Osteocyte (in vitro differentiated cells): ENCODE data around the gene SBNO1. TPM values are rescaled to one million over a fixed set of nuclear protein-coding genes. Genes with fewer than 3 reads are reported as not detected.

Experiments used
- DNase-seq: peaks from one replicate; pipeline ENCODE4 v3.0.0; 2021; ENCODE audit warnings: mixed read lengths; ENCODE audit not compliant: unreplicated experiment; ENCODE audit errors: extremely low spot score
- H3K27ac Mint-ChIP-seq: one replicate; pipeline ENCODE4 v1.8.0; 2021; ENCODE audit warnings: mild to moderate bottlenecking, mixed read lengths; ENCODE audit not compliant: unreplicated experiment
- H3K27me3 Mint-ChIP-seq: one replicate; pipeline ENCODE4 v1.8.0; 2021; ENCODE audit warnings: mixed read lengths; ENCODE audit not compliant: unreplicated experiment
- H3K36me3 Mint-ChIP-seq: one replicate; pipeline ENCODE4 v1.8.0; 2021; ENCODE audit warnings: mixed read lengths; ENCODE audit not compliant: unreplicated experiment
- H3K4me1 Mint-ChIP-seq: one replicate; pipeline ENCODE4 v1.8.0; 2021; ENCODE audit warnings: mixed read lengths; ENCODE audit not compliant: unreplicated experiment
- H3K4me3 Mint-ChIP-seq: one replicate; pipeline ENCODE4 v1.8.0; 2021; ENCODE audit warnings: mild to moderate bottlenecking, moderate library complexity, mixed read lengths; ENCODE audit not compliant: unreplicated experiment
- H3K9me3 Mint-ChIP-seq: one replicate; pipeline ENCODE4 v1.8.0; 2021; ENCODE audit warnings: mixed read lengths; ENCODE audit not compliant: unreplicated experiment
- CTCF ChIP-seq: fragments of 200-600 bp; sonication (generic); IDR thresholded peaks from 2 replicates; pipeline ENCODE4 v1.5.0; 2021; ENCODE audit warnings: antibody characterized with exemption, mild to moderate bottlenecking, moderate library complexity
- total RNA-seq: library from RNA; stranded (reverse); gene quantifications from 2 replicates; pipeline ENCODE4 v1.2.1, GENCODE V29; 2021

The SBNO1 gene
- total RNA-seq, 1 donor from 2014 or later, result 36.0 TPM

GRCh38 chr12:123243671-123244262 is 120.9 kb downstream of the SBNO1 start:
- Mint-ChIP-seq H3K27ac (no peak overlapping the region), H3K9me3 (no peaks in the 10 kb centered on the region)
- DNase-seq, result no peak

GRCh38 chr12:123242116-123242904 is 122.3 kb downstream of the SBNO1 start:
- Mint-ChIP-seq H3K9me3 (no peaks in the 10 kb centered on the region), H3K4me1 (peaks cover 22% of the 10 kb centered on the region), H3K4me3 (no peak overlapping the region), H3K27ac (peak overlapping the region; percentile 91), H3K36me3 (peaks cover 12% of the 10 kb centered on the region), H3K27me3 (no peaks in the 10 kb centered on the region)
- DNase-seq, result no peak
- TF ChIP-seq CTCF, result no peak

More at GRCh38 chr12:123243671-123244262, 120.9 kb downstream of the SBNO1 start:
- Mint-ChIP-seq H3K36me3 (peaks cover 21% of the 10 kb centered on the region), H3K4me1 (peaks cover 19% of the 10 kb centered on the region), H3K4me3 (no peak overlapping the region), H3K27me3 (no peaks in the 10 kb centered on the region)
- no peak for TF ChIP-seq CTCF

Other genes starting within 250 kb of the SBNO1 start
- 10.1 and 11.0 TPM in 2 replicates for gene PITPNM2, start 213.8 kb downstream of the SBNO1 start, total RNA-seq
- 33.9 and 39.1 TPM in 2 replicates for gene MPHOSPH9, start 131.7 kb downstream of the SBNO1 start, total RNA-seq
- gene MTRFR, start 131.4 kb downstream of the SBNO1 start, total RNA-seq, result 14.3 and 18.0 TPM in 2 replicates
- 214 and 220 TPM in 2 replicates for gene CDK2AP1, start 93.0 kb downstream of the SBNO1 start, total RNA-seq
- 42.5 and 45.6 TPM in 2 replicates for gene KMT5A, start 19.3 kb upstream of the SBNO1 start, total RNA-seq
- gene RILPL2, start 71.8 kb upstream of the SBNO1 start, total RNA-seq, result 4.1 and 4.4 TPM in 2 replicates
- 19.4 and 21.6 TPM in 2 replicates for gene SNRNP35, start 93.3 kb upstream of the SBNO1 start, total RNA-seq
- 34.2 and 35.1 TPM in 2 replicates for gene RILPL1, start 168.9 kb upstream of the SBNO1 start, total RNA-seq
- 285 and 304 TPM in 2 replicates for gene TMED2, start 219.7 kb upstream of the SBNO1 start, total RNA-seq
- gene DDX55, start 237.3 kb upstream of the SBNO1 start, total RNA-seq, result 19.3 and 21.6 TPM in 2 replicates